ENCODE measurements around the gene TENM3.

GRCh38 chr4:182655340-182655739, 412.1 kb downstream of the TENM3 start:
- TF ChIP-seq ATF7 (IDR thresholded peaks at IDR 0.05; ENCODE audit: low read depth) = no peak
- TF ChIP-seq YY1 (IDR thresholded peaks at IDR 0.05; ENCODE audit: low read depth, low read length) = no peak
- TF ChIP-seq CTCF (IDR thresholded peaks at IDR 0.05 in 2 of 3, conservative IDR thresholded peaks at IDR 0.05 in 1 of 3; ENCODE audit: control insufficient read depth in 2 of 3, extremely low read depth in 1 of 3, insufficient read depth in 1 of 3, low read depth in 3 of 3, low read length in 3 of 3) = no peak
- no peak for TF ChIP-seq POLR2AphosphoS5 (IDR thresholded peaks at IDR 0.05; ENCODE audit: low read length)
- no peak for TF ChIP-seq BCLAF1 (IDR thresholded peaks at IDR 0.05)

All from GM12878 (cell line).